ENCODE results near the gene PHC2. TPM values are rescaled to one million over a fixed set of nuclear protein-coding genes. Genes with fewer than 3 reads are reported as not detected.

The PHC2 gene
- total RNA-seq, 6 donors from 2014 or later: 103 to 173 (median 129) TPM

- 88 to 96% methylated on average over 1 of the region's 1 CpG for WGBS, 2 donors
- Histone ChIP-seq H3K9me3 (no peaks in the 10 kb centered on the region), H3K27ac (no peak overlapping the region), H3K36me3 (no peaks in the 10 kb centered on the region), H3K4me1 (peaks cover 12 to 34% (median 23%) of the 10 kb centered on the region in 4 donors), H3K4me3 (no peak overlapping the region), H3K27me3 (peaks cover 0 to 6% (median 0%) of the 10 kb centered on the region in 4 donors)
- TF ChIP-seq POLR2A (IDR thresholded peaks at IDR 0.05): no peak
- no peak for TF ChIP-seq EP300 (IDR thresholded peaks at IDR 0.05)
- no peak for TF ChIP-seq CTCF (IDR thresholded peaks at IDR 0.05)
- no peak for TF ChIP-seq POLR2AphosphoS5 (IDR thresholded peaks at IDR 0.05)
- DNase-seq (no peak), ATAC-seq (ENCODE audit: low FRiP score in 2 of 2) (no peak)
Measured at GRCh38 chr1:33434363-33434750, 3.5 kb upstream of the PHC2 start.

GRCh38 chr1:33433509-33434362 is 2.8 kb upstream of the PHC2 start:
- Histone ChIP-seq H3K4me3 (no peak overlapping the region), H3K36me3 (no peaks in the 10 kb centered on the region), H3K4me1 (peaks cover 14 to 35% (median 25%) of the 10 kb centered on the region in 4 donors), H3K27me3 (peaks cover 0 to 6% (median 0%) of the 10 kb centered on the region in 4 donors), H3K27ac (peak overlapping the region in 3 of 4 donors; percentile 38 to 61 (median 43)), H3K9me3 (no peaks in the 10 kb centered on the region)
- TF ChIP-seq EP300 (IDR thresholded peaks at IDR 0.05): peak in 2 of 4 donors; percentile 40 to 78
- peak; percentile 78 to 94 for TF ChIP-seq POLR2AphosphoS5 (IDR thresholded peaks at IDR 0.05)
- TF ChIP-seq POLR2A (IDR thresholded peaks at IDR 0.05): no peak
- WGBS, 2 donors: 35 to 44% methylated on average over 3 of the region's 3 CpGs
- peak; percentile 65 to 75 for ATAC-seq (ENCODE audit: low FRiP score in 2 of 2)
- peak in 1 of 2 donors; percentile 57 for DNase-seq

- peaks cover 14 to 35% (median 25%) of the 10 kb centered on the region in 4 donors for H3K4me1 ChIP-seq
- H3K9me3 ChIP-seq: no peaks in the 10 kb centered on the region
- TF ChIP-seq CTCF (IDR thresholded peaks at IDR 0.05): no peak
- no peak for TF ChIP-seq EP300 (IDR thresholded peaks at IDR 0.05)
- no peak for TF ChIP-seq POLR2A (IDR thresholded peaks at IDR 0.05)
- TF ChIP-seq POLR2AphosphoS5 (IDR thresholded peaks at IDR 0.05): no peak
- H3K36me3 ChIP-seq: no peaks in the 10 kb centered on the region
- ATAC-seq (ENCODE audit: low FRiP score in 2 of 2): peak in 1 of 2 donors; percentile 43
- 14 to 32% methylated on average over 16 to 35 of the region's 54 CpGs for WGBS, 2 donors
- peak overlapping the region; percentile 40 to 79 (median 50) for H3K27ac ChIP-seq
- H3K27me3 ChIP-seq: peaks cover 0 to 6% (median 0%) of the 10 kb centered on the region in 4 donors
- peak in 1 of 2 donors; percentile 25 for DNase-seq
- H3K4me3 ChIP-seq: peak overlapping the region; percentile 37 to 97 (median 78)
Measured at GRCh38 chr1:33429856-33430691, 821 bp downstream of the PHC2 start.

GRCh38 chr1:33429332-33429731 is 1.6 kb downstream of the PHC2 start:
- DNase-seq (no peak), ATAC-seq (ENCODE audit: low FRiP score in 2 of 2) (no peak)
- H3K9me3 ChIP-seq: no peaks in the 10 kb centered on the region
- WGBS, 2 donors: 95 to 96% methylated on average over 2 of the region's 2 CpGs
- peaks cover 14 to 35% (median 23%) of the 10 kb centered on the region in 4 donors for H3K4me1 ChIP-seq
- no peaks in the 10 kb centered on the region for H3K36me3 ChIP-seq
- peaks cover 0 to 6% (median 0%) of the 10 kb centered on the region in 4 donors for H3K27me3 ChIP-seq
- no peak overlapping the region for H3K27ac ChIP-seq
- no peak for TF ChIP-seq CTCF (IDR thresholded peaks at IDR 0.05)
- TF ChIP-seq POLR2AphosphoS5 (IDR thresholded peaks at IDR 0.05): no peak
- no peak for TF ChIP-seq POLR2A (IDR thresholded peaks at IDR 0.05)
- no peak for TF ChIP-seq EP300 (IDR thresholded peaks at IDR 0.05)
- H3K4me3 ChIP-seq: peak overlapping the region in 2 of 4 donors; percentile 74 to 82

GRCh38 chr1:33428661-33429060 is 2.2 kb downstream of the PHC2 start:
- H3K27me3 ChIP-seq: peaks cover 0 to 6% (median 0%) of the 10 kb centered on the region in 4 donors
- ATAC-seq (ENCODE audit: low FRiP score in 2 of 2) (no peak), DNase-seq (no peak)
- peaks cover 14 to 35% (median 22%) of the 10 kb centered on the region in 4 donors for H3K4me1 ChIP-seq
- TF ChIP-seq POLR2AphosphoS5 (IDR thresholded peaks at IDR 0.05) (no peak), CTCF (IDR thresholded peaks at IDR 0.05) (no peak)
- H3K36me3 ChIP-seq: no peaks in the 10 kb centered on the region
- 94 to 97% methylated on average over 2 of the region's 2 CpGs for WGBS, 2 donors
- H3K4me3 ChIP-seq: no peak overlapping the region
- H3K27ac ChIP-seq: no peak overlapping the region
- H3K9me3 ChIP-seq: no peaks in the 10 kb centered on the region
